IPS-18c (cell line): ENCODE results near the gene PATZ1.
"Not testable (repeated sequence)": the region's sequence is repeated elsewhere in the genome, so short reads cannot be mapped to it uniquely, and the experiment has no call there.

Source experiments
- H3K4me3 ChIP-seq: 2 replicates; pipeline ENCODE4 v1.7.0; 2013; ENCODE audit warnings: low read depth, mild to moderate bottlenecking, low read length, moderate library complexity; ENCODE audit not compliant: insufficient read depth
- H3K9me3 ChIP-seq: one replicate; pipeline ENCODE4 v1.6.1; 2013; ENCODE audit warnings: mild to moderate bottlenecking, low read length, moderate library complexity; ENCODE audit not compliant: control insufficient read depth, insufficient read depth

PATZ1 gene, protein sequence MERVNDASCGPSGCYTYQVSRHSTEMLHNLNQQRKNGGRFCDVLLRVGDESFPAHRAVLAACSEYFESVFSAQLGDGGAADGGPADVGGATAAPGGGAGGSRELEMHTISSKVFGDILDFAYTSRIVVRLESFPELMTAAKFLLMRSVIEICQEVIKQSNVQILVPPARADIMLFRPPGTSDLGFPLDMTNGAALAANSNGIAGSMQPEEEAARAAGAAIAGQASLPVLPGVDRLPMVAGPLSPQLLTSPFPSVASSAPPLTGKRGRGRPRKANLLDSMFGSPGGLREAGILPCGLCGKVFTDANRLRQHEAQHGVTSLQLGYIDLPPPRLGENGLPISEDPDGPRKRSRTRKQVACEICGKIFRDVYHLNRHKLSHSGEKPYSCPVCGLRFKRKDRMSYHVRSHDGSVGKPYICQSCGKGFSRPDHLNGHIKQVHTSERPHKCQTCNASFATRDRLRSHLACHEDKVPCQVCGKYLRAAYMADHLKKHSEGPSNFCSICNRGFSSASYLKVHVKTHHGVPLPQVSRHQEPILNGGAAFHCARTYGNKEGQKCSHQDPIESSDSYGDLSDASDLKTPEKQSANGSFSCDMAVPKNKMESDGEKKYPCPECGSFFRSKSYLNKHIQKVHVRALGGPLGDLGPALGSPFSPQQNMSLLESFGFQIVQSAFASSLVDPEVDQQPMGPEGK

DNA sequence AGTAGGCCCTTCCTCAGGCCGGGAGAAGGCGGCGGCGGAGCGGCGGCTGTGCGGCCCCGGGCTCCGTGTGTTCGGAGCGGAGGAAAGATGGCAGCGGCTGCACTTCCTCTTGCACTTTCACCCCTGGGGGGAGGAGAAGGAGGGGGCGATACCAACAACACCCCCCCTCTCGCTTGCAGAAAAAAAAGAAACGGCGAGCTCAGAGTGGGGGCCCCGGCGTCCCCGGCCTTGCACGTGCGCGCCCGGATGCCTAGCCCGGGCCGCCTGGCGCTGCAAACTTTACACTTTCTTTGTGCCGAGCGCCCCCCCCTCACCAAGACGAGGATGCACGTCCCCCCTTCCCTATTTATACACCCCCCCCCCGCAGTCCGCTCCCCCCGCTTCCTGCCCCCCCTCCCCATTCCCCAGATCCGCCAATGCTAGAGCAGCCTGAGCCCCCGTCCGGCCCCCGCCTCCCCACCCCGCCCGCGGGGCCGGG, at the start of gene PATZ1:
PATZ1 (minus strand) TSS at position 92 of the 478 bp plus-strand sequence. CDS start 744 bp downstream, outside the sequence.
- Histone ChIP-seq H3K9me3 (peaks cover 4% of the 10 kb centered on the region), H3K4me3 (peak within 1 kb of the TSS; percentile 92)

DNA sequence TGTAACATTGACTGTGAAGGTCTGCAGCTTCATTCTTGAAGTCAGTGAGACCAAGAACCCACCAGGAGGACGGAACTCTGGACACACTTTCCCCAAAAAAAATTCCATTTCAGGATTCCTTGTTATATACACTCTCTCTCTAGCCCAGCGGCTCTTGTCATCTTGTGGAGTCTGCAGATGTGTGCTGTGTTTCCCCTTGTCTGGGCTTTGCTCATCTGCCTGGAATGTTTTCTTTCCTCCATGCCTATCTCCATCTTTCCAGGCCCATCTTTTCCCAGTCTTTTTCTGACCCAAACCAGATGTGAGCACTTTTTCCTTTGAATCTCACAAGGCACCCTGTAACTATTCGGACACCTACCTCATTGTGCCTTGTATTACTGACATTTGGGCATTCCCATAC, 48.2 kb upstream of the PATZ1 start:
- no peak overlapping the region for H3K4me3 ChIP-seq
- no peaks in the 10 kb centered on the region for H3K9me3 ChIP-seq

- Histone ChIP-seq H3K4me3 (no peak overlapping the region), H3K9me3 (no peaks in the 10 kb centered on the region)
Observed at GRCh38 chr22:31393893-31394292, 47.7 kb upstream of the PATZ1 start.

DNA sequence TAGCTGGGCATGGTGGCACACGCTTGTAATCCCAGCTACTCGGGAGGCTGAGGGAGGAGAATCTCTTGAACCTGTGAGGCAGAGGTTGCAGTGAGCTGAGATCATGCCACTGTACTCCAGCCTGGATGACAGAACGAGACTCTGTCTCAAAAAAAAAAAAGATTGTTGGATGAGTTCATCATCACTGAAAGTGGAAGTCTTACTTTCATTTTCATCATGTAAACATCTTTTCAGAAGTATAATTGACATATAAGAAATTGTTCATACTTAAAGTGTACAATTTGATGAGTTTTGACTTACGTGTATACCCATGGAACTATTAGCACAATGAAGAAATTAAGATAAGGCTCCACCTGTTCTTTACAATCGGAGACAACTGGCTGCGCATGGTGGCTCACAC, 32.5 kb upstream of the PATZ1 start:
- H3K9me3 ChIP-seq = not testable (repeated sequence)

GRCh38 chr22:31378123-31378522, 32.0 kb upstream of the PATZ1 start:
- Histone ChIP-seq H3K4me3 (no peak overlapping the region), H3K9me3 (no peaks in the 10 kb centered on the region)

More for the DNA sequence above, 32.5 kb upstream of the PATZ1 start:
- not testable (repeated sequence) for H3K4me3 ChIP-seq

DNA sequence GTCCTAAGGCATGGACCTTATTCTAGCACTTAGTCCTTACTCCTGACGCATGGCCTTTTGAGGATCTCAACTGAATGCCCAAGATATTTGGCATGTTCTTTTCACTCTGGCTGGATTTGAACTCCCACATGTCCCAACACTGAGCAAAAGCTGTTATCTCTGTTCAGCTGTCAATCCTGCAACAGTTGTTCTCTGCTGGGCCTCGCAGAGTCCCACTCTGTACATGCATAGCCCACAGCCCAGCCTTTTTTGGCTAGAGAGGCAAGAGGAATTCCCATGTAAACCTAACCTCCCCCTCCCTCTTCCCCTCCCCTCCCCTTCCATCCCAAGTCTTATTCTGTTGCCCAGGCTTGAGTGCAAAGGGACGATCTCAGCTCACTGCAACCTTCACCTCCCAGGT, 31.5 kb upstream of the PATZ1 start:
- Histone ChIP-seq H3K4me3 (no peak overlapping the region), H3K9me3 (no peaks in the 10 kb centered on the region)

DNA sequence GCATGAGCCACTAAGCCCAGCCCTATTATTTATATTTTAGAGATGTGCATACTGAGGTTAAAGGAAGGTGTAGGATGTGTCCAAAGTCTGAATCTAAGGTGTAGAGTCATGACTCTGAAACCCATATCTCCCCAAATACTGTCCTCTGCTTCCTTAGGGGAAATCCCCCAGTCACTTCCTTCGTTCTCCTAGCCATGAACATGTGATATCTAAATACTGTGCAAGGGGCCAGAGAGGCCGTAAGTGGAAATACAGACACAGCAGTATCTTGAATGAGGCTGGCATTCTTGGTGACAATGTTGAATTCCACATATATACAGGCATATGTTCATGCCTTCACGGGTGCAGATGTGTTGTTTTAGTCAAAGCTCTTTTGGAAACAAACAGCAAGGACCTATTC, 21.3 kb upstream of the PATZ1 start:
- Histone ChIP-seq H3K9me3 (no peaks in the 10 kb centered on the region), H3K4me3 (no peak overlapping the region)

- Histone ChIP-seq H3K4me3 (no peak overlapping the region), H3K9me3 (no peaks in the 10 kb centered on the region)
Observed at GRCh38 chr22:31363885-31364465, 17.8 kb upstream of the PATZ1 start.

GRCh38 chr22:31361743-31362142, 15.6 kb upstream of the PATZ1 start:
- Histone ChIP-seq H3K4me3 (no peak overlapping the region), H3K9me3 (no peaks in the 10 kb centered on the region)

- no peak overlapping the region for H3K4me3 ChIP-seq
Observed at GRCh38 chr22:31360029-31360428, 13.9 kb upstream of the PATZ1 start.

DNA sequence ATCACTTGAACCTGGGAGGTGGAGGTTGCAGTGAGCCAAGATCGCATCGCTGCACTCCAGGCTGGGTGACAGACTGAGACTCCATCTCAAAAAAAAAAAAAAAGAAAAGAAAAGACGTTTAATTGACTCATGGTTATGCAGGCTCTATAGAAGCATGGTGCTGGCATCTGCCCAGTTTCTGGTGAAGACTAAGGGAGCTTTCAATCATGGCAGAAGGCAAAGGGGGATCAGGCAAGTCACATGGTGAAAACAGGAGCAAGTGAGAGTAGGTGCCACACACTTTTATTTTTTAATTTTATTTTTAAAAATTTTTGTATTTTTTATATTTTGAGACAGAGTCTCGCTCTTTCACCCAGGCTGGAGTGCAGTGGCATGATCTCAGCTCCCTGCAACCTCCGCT, 8.4 kb upstream of the PATZ1 start:
- no peaks in the 10 kb centered on the region for H3K9me3 ChIP-seq
- no peak overlapping the region for H3K4me3 ChIP-seq

More at GRCh38 chr22:31360029-31360428, 13.9 kb upstream of the PATZ1 start:
- no peaks in the 10 kb centered on the region for H3K9me3 ChIP-seq

- Histone ChIP-seq H3K4me3 (no peak overlapping the region), H3K9me3 (peaks cover 4% of the 10 kb centered on the region)
Observed at GRCh38 chr22:31350410-31350863, 4.3 kb upstream of the PATZ1 start.

DNA sequence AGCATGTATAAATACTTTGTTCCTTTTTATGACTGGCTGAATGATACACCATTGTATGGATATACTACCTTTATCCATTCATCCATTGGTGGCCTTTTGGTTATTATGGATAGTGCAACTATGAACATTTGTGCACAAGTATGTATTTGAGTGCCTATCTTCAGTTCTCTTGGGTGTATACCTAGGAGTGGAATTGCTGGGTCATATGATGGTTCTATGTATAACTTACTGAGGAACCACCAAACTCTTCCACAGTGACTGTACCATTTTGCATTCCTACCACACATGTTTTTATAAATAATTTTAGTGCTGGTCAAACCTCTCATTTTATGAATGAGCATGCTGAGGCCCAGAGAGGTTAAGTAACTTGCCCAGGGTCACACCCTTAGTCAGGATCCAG, 3.8 kb upstream of the PATZ1 start:
- peaks cover 4% of the 10 kb centered on the region for H3K9me3 ChIP-seq

GRCh38 chr22:31348766-31349165, 2.6 kb upstream of the PATZ1 start:
- peaks cover 4% of the 10 kb centered on the region for H3K9me3 ChIP-seq

More for the DNA sequence above, 3.8 kb upstream of the PATZ1 start:
- H3K4me3 ChIP-seq = no peak overlapping the region

GRCh38 chr22:31348009-31348337, 1.8 kb upstream of the PATZ1 start:
- not testable (repeated sequence) for H3K9me3 ChIP-seq, H3K4me3 ChIP-seq

More at GRCh38 chr22:31348766-31349165, 2.6 kb upstream of the PATZ1 start:
- no peak overlapping the region for H3K4me3 ChIP-seq

DNA sequence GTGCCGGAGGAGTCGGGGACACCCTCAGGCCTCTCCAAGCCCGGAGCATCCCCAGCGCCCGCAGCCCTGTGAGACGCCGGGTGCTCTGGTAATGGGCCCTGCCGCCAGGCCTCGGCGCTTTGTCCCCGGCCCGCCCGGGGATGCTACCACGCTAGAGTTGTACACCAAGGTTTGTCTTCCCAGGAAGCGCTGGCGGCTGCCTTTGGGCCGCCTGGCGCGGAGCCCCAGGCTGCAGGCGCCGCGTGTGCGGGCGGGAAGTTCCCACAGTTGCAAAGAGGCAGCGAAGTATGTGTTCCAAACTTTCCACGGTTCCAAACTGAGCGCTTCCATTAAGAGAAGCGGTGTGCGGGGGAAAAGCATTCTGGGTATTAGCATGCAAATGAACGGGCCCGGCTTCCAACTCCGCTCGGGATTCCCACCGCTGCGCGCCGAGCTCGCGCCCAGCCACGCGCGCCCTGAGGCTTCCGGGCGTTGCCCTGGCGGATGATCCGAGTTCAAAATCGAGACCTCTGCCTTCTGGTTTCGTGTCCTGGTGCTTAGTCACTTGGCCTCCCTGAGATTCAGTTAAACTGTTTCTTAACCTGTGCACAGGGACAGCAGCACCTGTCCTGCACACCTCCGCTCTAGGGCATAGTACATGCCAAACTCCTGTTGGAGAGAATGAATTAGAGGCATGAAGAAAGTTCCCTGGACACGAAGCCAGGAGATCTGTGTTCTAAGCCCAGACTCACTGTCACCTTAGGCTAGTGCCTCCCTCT, 1.3 kb upstream of the PATZ1 start:
- peak overlapping the region; percentile 92 for H3K4me3 ChIP-seq
- peaks cover 4% of the 10 kb centered on the region for H3K9me3 ChIP-seq

DNA sequence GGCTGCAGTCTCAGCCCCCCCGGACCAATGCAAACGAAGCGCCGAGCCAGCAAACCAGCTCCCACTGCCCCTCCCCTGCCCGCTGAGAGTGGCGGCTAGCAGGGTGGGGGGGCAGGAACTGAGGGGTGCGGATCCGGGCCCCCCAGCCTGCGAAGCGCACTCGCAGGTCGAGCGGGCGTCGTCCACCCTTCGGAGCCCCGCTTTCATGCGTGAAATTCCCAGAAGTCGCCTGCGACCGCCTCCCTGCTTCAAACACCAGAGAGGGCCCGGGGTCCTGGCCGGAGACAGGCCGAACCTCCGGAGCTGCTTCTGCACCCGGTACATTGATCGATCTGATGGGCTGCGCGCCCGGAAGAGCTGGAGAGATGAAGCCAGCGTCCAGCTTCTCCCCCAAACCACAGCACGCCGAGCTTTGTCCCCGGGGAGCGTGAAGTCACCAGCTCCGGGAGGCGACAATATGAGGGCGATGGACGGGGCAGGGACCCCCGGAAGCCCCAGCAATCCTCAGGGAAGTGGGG, 646 bp upstream of the PATZ1 start:
- peaks cover 4% of the 10 kb centered on the region for H3K9me3 ChIP-seq

More for the DNA sequence above, 646 bp upstream of the PATZ1 start:
- H3K4me3 ChIP-seq = peak overlapping the region; percentile 92
